ENCODE data around the gene ARHGEF25. TPM values are rescaled to one million over a fixed set of nuclear protein-coding genes. Genes with fewer than 3 reads are reported as not detected.
"Not testable (repeated sequence)": the region's sequence is repeated elsewhere in the genome, so short reads cannot be mapped to it uniquely, and the experiment has no call there.

The ARHGEF25 gene
- 43.3 and 58.6 TPM in 2 replicates for total RNA-seq (2014; rRNA removed; shearing (Covaris generic); ENCODE audit: low replicate concordance)

- peak; percentile 55 for DNase-seq (ENCODE audit: low read depth)
- in situ Hi-C loops (cut with HindIII; ENCODE audit: low pct_unique_long_range_greater_than_20kb, low sequenced_read_pairs), result no loop called here
Measured at GRCh38 chr12:57611108-57611826, at the start of gene ARHGEF25. TSS of gene ARHGEF25 (plus strand) at chr12:57611435. CDS start at chr12:57611895, 460 bp downstream.

- in situ Hi-C loops (cut with HindIII; ENCODE audit: low pct_unique_long_range_greater_than_20kb, low sequenced_read_pairs), result no loop called here
- no peak for DNase-seq (ENCODE audit: low read depth)
Measured at GRCh38 chr12:57563358-57563757, 47.9 kb upstream of the ARHGEF25 start.

- in situ Hi-C loops (cut with HindIII; ENCODE audit: low pct_unique_long_range_greater_than_20kb, low sequenced_read_pairs), result no loop called here
- DNase-seq (ENCODE audit: low read depth), result no peak
Measured at GRCh38 chr12:57564178-57564740, 47.0 kb upstream of the ARHGEF25 start.

- DNase-seq (ENCODE audit: low read depth), result no peak
- in situ Hi-C loops (cut with HindIII; ENCODE audit: low pct_unique_long_range_greater_than_20kb, low sequenced_read_pairs), result no loop called here
Measured at GRCh38 chr12:57568838-57569237, 42.4 kb upstream of the ARHGEF25 start.

- no peak for DNase-seq (ENCODE audit: low read depth)
- in situ Hi-C loops (cut with HindIII; ENCODE audit: low pct_unique_long_range_greater_than_20kb, low sequenced_read_pairs), result no loop called here
Measured at GRCh38 chr12:57569858-57570257, 41.4 kb upstream of the ARHGEF25 start.

- in situ Hi-C loops (cut with HindIII; ENCODE audit: low pct_unique_long_range_greater_than_20kb, low sequenced_read_pairs); DNase-seq (ENCODE audit: low read depth): not testable (repeated sequence)
Measured at GRCh38 chr12:57570438-57570837, 40.8 kb upstream of the ARHGEF25 start.

GRCh38 chr12:57571926-57572762 lies 39.1 kb upstream of the ARHGEF25 start:
- in situ Hi-C loops (cut with HindIII; ENCODE audit: low pct_unique_long_range_greater_than_20kb, low sequenced_read_pairs), result no loop called here

GRCh38 chr12:57574795-57575194 lies 36.4 kb upstream of the ARHGEF25 start:
- in situ Hi-C loops (cut with HindIII; ENCODE audit: low pct_unique_long_range_greater_than_20kb, low sequenced_read_pairs), result no loop called here

More at GRCh38 chr12:57571926-57572762, 39.1 kb upstream of the ARHGEF25 start:
- no peak for DNase-seq (ENCODE audit: low read depth)

GRCh38 chr12:57575771-57576612 lies 35.2 kb upstream of the ARHGEF25 start:
- no peak for DNase-seq (ENCODE audit: low read depth)
- in situ Hi-C loops (cut with HindIII; ENCODE audit: low pct_unique_long_range_greater_than_20kb, low sequenced_read_pairs), result no loop called here

More at GRCh38 chr12:57574795-57575194, 36.4 kb upstream of the ARHGEF25 start:
- DNase-seq (ENCODE audit: low read depth), result no peak

- DNase-seq (ENCODE audit: low read depth), result no peak
- in situ Hi-C loops (cut with HindIII; ENCODE audit: low pct_unique_long_range_greater_than_20kb, low sequenced_read_pairs), result no loop called here
Measured at GRCh38 chr12:57576613-57577160, 34.5 kb upstream of the ARHGEF25 start.

GRCh38 chr12:57577981-57578758 lies 33.1 kb upstream of the ARHGEF25 start:
- in situ Hi-C loops (cut with HindIII; ENCODE audit: low pct_unique_long_range_greater_than_20kb, low sequenced_read_pairs), result no loop called here
- no peak for DNase-seq (ENCODE audit: low read depth)

- in situ Hi-C loops (cut with HindIII; ENCODE audit: low pct_unique_long_range_greater_than_20kb, low sequenced_read_pairs), result no loop called here
- no peak for DNase-seq (ENCODE audit: low read depth)
Measured at GRCh38 chr12:57579011-57579410, 32.2 kb upstream of the ARHGEF25 start.

- in situ Hi-C loops (cut with HindIII; ENCODE audit: low pct_unique_long_range_greater_than_20kb, low sequenced_read_pairs), result no loop called here
- DNase-seq (ENCODE audit: low read depth), result no peak
Measured at GRCh38 chr12:57579677-57580465, 31.4 kb upstream of the ARHGEF25 start.

GRCh38 chr12:57580466-57580795 lies 30.8 kb upstream of the ARHGEF25 start:
- in situ Hi-C loops (cut with HindIII; ENCODE audit: low pct_unique_long_range_greater_than_20kb, low sequenced_read_pairs), result no loop called here
- DNase-seq (ENCODE audit: low read depth), result no peak

GRCh38 chr12:57581802-57582201 lies 29.4 kb upstream of the ARHGEF25 start:
- no peak for DNase-seq (ENCODE audit: low read depth)
- in situ Hi-C loops (cut with HindIII; ENCODE audit: low pct_unique_long_range_greater_than_20kb, low sequenced_read_pairs), result no loop called here

GRCh38 chr12:57582440-57582839 lies 28.8 kb upstream of the ARHGEF25 start:
- DNase-seq (ENCODE audit: low read depth), result no peak
- in situ Hi-C loops (cut with HindIII; ENCODE audit: low pct_unique_long_range_greater_than_20kb, low sequenced_read_pairs), result no loop called here
